Nephron (organoid): Measurements from ENCODE around the gene ARHGEF11.

ENCODE experiments used
- H3K27ac Mint-ChIP-seq, 3 experiments: 2 replicates each; pipeline ENCODE4 v1.8.0; 2020; ENCODE audit warnings: mixed read lengths in 3 of 3, mild to moderate bottlenecking in 2 of 3, moderate library complexity in 1 of 3
- H3K27me3 Mint-ChIP-seq: 2 replicates; pipeline ENCODE4 v1.8.0; 2021; ENCODE audit warnings: low read depth, mild to moderate bottlenecking, moderate library complexity, mixed read lengths
- H3K36me3 Mint-ChIP-seq: 2 replicates; pipeline ENCODE4 v1.8.0; 2020; ENCODE audit warnings: low read depth, mixed read lengths
- H3K4me1 Mint-ChIP-seq: 2 replicates; pipeline ENCODE4 v1.8.0; 2020; ENCODE audit warnings: mixed read lengths
- H3K4me3 Mint-ChIP-seq, 3 experiments: 2 replicates each; pipeline ENCODE4 v1.8.0; 2020; ENCODE audit warnings: mild to moderate bottlenecking in 3 of 3, mixed read lengths in 3 of 3, moderate library complexity in 2 of 3
- H3K9me3 Mint-ChIP-seq: 2 replicates; pipeline ENCODE4 v1.8.0; 2020; ENCODE audit warnings: mixed read lengths
- CTCF ChIP-seq, 3 experiments: fragments of 200-600 bp; sonication (generic); IDR thresholded peaks; one replicate each; pipeline ENCODE4 v1.5.0; 2021; ENCODE audit warnings: antibody characterized with exemption in 3 of 3; ENCODE audit not compliant: unreplicated experiment in 3 of 3

ARHGEF11 gene

DNA sequence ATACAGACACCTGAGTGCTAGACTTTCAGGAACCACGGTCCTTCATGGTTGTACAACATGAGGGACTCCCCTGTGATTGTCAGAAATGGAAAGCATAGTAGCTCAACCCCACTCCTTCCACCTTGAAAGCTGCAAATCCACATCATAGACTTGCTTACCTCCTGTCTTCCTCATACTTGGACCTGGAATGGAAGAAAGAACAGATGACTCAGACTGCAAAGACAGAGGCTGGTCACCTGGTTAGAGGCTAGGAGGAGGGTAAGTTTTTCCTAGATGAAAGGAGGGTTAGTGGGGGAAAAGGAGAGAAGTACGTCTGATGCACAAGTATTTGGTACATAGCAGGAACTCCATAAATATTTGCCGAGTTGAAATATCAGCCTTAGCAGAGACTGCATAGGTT is 87.9 kb downstream of the ARHGEF11 start:
- no peaks in the 10 kb centered on the region for H3K9me3 Mint-ChIP-seq
- H3K36me3 Mint-ChIP-seq = peaks cover 84% of the 10 kb centered on the region
- H3K27me3 Mint-ChIP-seq = no peaks in the 10 kb centered on the region
- no peak overlapping the region for H3K27ac Mint-ChIP-seq
- no peaks in the 10 kb centered on the region for H3K4me1 Mint-ChIP-seq
- TF ChIP-seq CTCF (IDR thresholded peaks at IDR 0.05; ENCODE audit: unreplicated experiment in 3 of 3) = no peak
- H3K4me3 Mint-ChIP-seq = no peak overlapping the region

- Mint-ChIP-seq H3K27me3 (no peaks in the 10 kb centered on the region), H3K4me1 (no peaks in the 10 kb centered on the region), H3K9me3 (no peaks in the 10 kb centered on the region), H3K36me3 (peaks cover 85% of the 10 kb centered on the region), H3K27ac (no peak overlapping the region), H3K4me3 (no peak overlapping the region)
- no peak for TF ChIP-seq CTCF (IDR thresholded peaks at IDR 0.05; ENCODE audit: unreplicated experiment in 3 of 3)
These were observed 89.2 kb downstream of the ARHGEF11 start for GRCh38 chr1:156956333-156956732.

DNA sequence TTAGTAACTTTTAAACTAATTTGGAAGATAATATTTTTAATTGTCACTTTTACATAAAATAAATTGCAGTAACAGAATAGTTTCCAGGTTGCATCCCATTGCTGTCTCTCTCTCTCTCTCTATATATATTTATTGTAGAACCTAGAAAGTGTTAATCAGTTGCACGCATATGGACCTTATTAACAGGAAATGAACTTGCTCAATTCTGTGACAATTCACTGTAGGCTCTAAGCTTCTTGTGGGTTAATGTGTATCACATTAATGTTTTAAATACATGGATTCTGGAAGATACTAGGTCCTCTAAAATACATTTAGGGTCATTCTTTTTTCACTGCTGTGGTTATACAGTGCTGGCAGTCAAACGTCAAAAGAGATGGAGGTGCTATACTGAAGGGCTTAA is 92.0 kb downstream of the ARHGEF11 start:
- H3K27ac Mint-ChIP-seq = no peak overlapping the region
- H3K4me1 Mint-ChIP-seq = no peaks in the 10 kb centered on the region
- H3K27me3 Mint-ChIP-seq = no peaks in the 10 kb centered on the region
- peaks cover 80% of the 10 kb centered on the region for H3K36me3 Mint-ChIP-seq
- H3K9me3 Mint-ChIP-seq = no peaks in the 10 kb centered on the region
- no peak for TF ChIP-seq CTCF (IDR thresholded peaks at IDR 0.05; ENCODE audit: unreplicated experiment in 3 of 3)
- no peak overlapping the region for H3K4me3 Mint-ChIP-seq

- H3K9me3 Mint-ChIP-seq = no peaks in the 10 kb centered on the region
- H3K36me3 Mint-ChIP-seq = peaks cover 76% of the 10 kb centered on the region
- H3K4me1 Mint-ChIP-seq = no peaks in the 10 kb centered on the region
- H3K27ac Mint-ChIP-seq = no peak overlapping the region
- no peak for TF ChIP-seq CTCF (IDR thresholded peaks at IDR 0.05; ENCODE audit: unreplicated experiment in 3 of 3)
- no peak overlapping the region for H3K4me3 Mint-ChIP-seq
- no peaks in the 10 kb centered on the region for H3K27me3 Mint-ChIP-seq
These were observed 94.2 kb downstream of the ARHGEF11 start for GRCh38 chr1:156951371-156951770.

DNA sequence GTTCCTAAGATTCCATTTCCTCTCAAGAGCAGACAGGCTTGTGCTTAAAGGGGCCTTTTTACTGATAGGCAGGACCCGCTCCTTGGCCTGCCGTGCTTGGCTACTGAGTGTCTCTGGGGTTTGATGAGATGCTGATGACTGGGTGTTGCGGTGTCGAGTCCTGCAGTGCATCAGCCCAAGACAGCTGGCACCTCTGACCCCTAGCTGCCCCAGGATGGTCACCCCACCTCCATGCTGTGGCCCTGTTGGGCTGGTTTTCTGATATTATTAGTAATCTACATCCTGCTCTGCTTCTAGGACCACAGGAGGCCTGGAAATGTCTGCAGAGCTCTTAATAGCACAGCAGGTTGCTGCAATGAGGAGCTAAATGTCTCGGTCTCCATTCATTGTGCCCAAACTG is 96.4 kb downstream of the ARHGEF11 start:
- Mint-ChIP-seq H3K4me3 (no peak overlapping the region), H3K4me1 (no peaks in the 10 kb centered on the region), H3K36me3 (peaks cover 83% of the 10 kb centered on the region), H3K27me3 (no peaks in the 10 kb centered on the region), H3K27ac (no peak overlapping the region), H3K9me3 (no peaks in the 10 kb centered on the region)
- no peak for TF ChIP-seq CTCF (IDR thresholded peaks at IDR 0.05; ENCODE audit: unreplicated experiment in 3 of 3)

- H3K9me3 Mint-ChIP-seq = no peaks in the 10 kb centered on the region
- peaks cover 87% of the 10 kb centered on the region for H3K36me3 Mint-ChIP-seq
These were observed 96.8 kb downstream of the ARHGEF11 start for GRCh38 chr1:156948708-156949107.

More at GRCh38 chr1:156948708-156949107, 96.8 kb downstream of the ARHGEF11 start:
- no peak for TF ChIP-seq CTCF (IDR thresholded peaks at IDR 0.05; ENCODE audit: unreplicated experiment in 3 of 3)
- no peak overlapping the region for H3K27ac Mint-ChIP-seq
- H3K27me3 Mint-ChIP-seq = no peaks in the 10 kb centered on the region
- no peak overlapping the region for H3K4me3 Mint-ChIP-seq
- H3K4me1 Mint-ChIP-seq = no peaks in the 10 kb centered on the region
